ENCODE results near the gene SH3RF3. TPM values are rescaled to one million over a fixed set of nuclear protein-coding genes. Genes with fewer than 3 reads are reported as not detected.

Gene SH3RF3
- total and polyA plus RNA-seq, 4 donors: 2.9 to 9.7 (median 8.6) TPM

DNA sequence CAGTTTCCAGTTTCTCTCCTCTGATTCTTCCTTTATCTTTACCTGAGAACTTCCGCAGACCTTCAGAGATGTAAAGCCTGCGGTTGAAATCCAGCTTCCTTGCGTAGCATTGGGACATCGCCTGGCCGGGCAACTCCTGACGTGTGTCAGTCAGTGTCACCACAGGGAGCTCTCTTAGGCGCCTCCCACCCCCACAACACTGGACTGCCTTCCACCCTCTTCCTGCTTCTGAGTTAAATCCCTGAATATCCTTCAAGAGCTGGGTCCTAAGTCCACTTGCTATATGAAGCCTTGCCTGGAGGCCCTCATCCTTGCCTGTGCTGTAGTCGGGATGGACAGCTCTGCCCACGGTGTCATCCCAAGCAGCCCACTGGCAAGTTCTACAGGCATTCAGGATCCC lies 305.3 kb downstream of the SH3RF3 start:
- ATAC-seq (ENCODE audit: insufficient read depth, low FRiP score) (no peak), DNase-seq (no peak)
- Histone ChIP-seq H3K27me3 (ENCODE audit: control insufficient read depth in 3 of 3, insufficient read depth in 3 of 3, low read length in 2 of 3) (no peaks in the 10 kb centered on the region), H3K9me3 (ENCODE audit: control insufficient read depth in 4 of 4, insufficient read depth in 3 of 4, low read length in 3 of 4) (peaks cover 0 to 1% (median 0%) of the 10 kb centered on the region in 4 donors), H3K9ac (ENCODE audit: insufficient read depth in 1 of 2, low read length in 2 of 2) (no peak overlapping the region), H3K36me3 (ENCODE audit: control insufficient read depth in 4 of 4, insufficient read depth in 4 of 4, low read length in 4 of 4) (peaks cover 0 to 5% (median 2%) of the 10 kb centered on the region in 4 donors), H3K27ac (ENCODE audit: low read depth in 1 of 2, low read length in 1 of 2) (no peak overlapping the region), H3K4me3 (no peak overlapping the region), H3K4me1 (ENCODE audit: control insufficient read depth in 5 of 5, insufficient read depth in 5 of 5, low read length in 5 of 5) (peaks cover 0 to 7% (median 7%) of the 10 kb centered on the region in 5 donors)
- 90 to 96% methylated on average over 9 of the region's 9 CpGs for WGBS, 2 donors
- TF ChIP-seq, protein P1, sequence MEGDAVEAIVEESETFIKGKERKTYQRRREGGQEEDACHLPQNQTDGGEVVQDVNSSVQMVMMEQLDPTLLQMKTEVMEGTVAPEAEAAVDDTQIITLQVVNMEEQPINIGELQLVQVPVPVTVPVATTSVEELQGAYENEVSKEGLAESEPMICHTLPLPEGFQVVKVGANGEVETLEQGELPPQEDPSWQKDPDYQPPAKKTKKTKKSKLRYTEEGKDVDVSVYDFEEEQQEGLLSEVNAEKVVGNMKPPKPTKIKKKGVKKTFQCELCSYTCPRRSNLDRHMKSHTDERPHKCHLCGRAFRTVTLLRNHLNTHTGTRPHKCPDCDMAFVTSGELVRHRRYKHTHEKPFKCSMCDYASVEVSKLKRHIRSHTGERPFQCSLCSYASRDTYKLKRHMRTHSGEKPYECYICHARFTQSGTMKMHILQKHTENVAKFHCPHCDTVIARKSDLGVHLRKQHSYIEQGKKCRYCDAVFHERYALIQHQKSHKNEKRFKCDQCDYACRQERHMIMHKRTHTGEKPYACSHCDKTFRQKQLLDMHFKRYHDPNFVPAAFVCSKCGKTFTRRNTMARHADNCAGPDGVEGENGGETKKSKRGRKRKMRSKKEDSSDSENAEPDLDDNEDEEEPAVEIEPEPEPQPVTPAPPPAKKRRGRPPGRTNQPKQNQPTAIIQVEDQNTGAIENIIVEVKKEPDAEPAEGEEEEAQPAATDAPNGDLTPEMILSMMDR (IDR thresholded peaks at IDR 0.05; ENCODE audit: control extremely low read depth, extremely low read depth): no peak

DNA sequence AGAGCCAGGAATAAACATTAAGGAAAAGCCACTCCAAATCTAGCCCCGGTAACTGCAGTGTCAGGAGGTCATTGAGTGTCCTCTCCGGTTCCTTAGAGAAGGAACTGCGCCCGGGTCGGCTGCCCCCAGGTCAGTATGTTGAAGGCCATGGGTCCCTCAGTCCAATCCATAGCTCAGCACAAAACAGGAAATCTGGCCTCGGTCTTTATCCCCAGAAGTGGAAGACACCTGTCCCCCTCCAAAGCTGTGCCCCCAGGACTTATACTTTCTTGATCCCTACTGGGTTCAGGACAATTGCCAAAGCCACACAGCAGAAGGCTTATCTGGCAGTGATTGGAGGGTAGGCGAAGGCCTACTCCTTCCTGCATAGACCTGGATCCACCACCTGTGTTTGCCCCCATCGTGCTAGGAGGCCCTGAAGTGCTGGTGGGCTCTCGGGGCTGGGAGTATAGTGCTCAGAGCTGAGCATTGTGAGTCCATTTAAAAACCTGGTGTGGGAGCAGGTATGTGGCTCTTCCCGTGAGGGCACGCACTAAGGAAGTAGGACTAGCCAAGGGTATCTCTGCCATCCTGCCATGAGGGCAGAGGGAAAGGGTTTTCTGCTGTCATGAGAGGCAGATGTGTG lies 306.2 kb downstream of the SH3RF3 start:
- Histone ChIP-seq H3K27me3 (ENCODE audit: control insufficient read depth in 3 of 3, insufficient read depth in 3 of 3, low read length in 2 of 3) (no peaks in the 10 kb centered on the region), H3K36me3 (ENCODE audit: control insufficient read depth in 4 of 4, insufficient read depth in 4 of 4, low read length in 4 of 4) (peaks cover 0 to 5% (median 2%) of the 10 kb centered on the region in 4 donors), H3K27ac (ENCODE audit: low read depth in 1 of 2, low read length in 1 of 2) (no peak overlapping the region), H3K9me3 (ENCODE audit: control insufficient read depth in 4 of 4, insufficient read depth in 3 of 4, low read length in 3 of 4) (peaks cover 0 to 1% (median 0%) of the 10 kb centered on the region in 4 donors), H3K4me3 (no peak overlapping the region), H3K9ac (ENCODE audit: insufficient read depth in 1 of 2, low read length in 2 of 2) (no peak overlapping the region), H3K4me1 (ENCODE audit: control insufficient read depth in 5 of 5, insufficient read depth in 5 of 5, low read length in 5 of 5) (peaks cover 0 to 7% (median 7%) of the 10 kb centered on the region in 5 donors)
- WGBS, 2 donors: 94 to 96% methylated on average over 11 of the region's 11 CpGs
- no peak for ATAC-seq (ENCODE audit: insufficient read depth, low FRiP score)
- no peak for DNase-seq
- TF ChIP-seq, protein P1 (IDR thresholded peaks at IDR 0.05; ENCODE audit: control extremely low read depth, extremely low read depth): no peak

DNA sequence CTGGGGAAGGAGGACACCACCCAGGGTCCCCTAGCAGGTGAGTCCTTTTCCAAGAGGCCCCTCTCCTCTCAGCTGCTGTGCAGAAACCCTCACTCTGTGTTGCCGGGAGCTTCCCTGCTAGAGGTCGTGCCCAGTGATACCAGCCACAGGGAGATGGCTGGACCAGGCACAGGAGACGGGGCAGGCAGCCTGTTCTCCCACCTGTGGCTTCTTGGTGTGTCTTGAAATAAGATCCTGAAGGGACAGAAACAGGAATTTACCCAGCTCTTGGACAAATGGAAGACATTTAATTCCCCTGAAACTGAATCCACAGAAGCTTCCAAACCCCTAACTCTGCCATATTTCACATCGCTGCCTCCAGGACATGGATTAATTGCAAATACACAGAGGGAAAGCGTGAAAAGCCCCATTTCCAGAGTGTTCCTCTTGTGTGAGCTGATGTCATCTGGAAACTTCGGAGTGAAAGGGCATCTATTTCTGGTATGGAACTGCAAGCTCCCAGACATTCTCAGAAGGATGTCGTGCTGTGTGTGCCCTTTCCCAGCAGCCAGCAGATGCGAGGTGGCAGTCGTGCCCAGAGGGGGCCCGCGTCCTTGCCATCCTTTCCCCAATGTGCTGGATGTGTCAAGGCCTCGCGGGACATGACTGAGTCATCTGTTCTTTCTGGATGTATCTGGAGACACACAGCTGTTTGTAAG lies 307.0 kb downstream of the SH3RF3 start:
- peak overlapping the region in 1 of 2 donors; percentile 68 for H3K27ac ChIP-seq (ENCODE audit: low read depth in 1 of 2, low read length in 1 of 2)
- WGBS, 2 donors: 88 to 93% methylated on average over 13 of the region's 13 CpGs
- H3K27me3 ChIP-seq (ENCODE audit: control insufficient read depth in 3 of 3, insufficient read depth in 3 of 3, low read length in 2 of 3): no peaks in the 10 kb centered on the region
- no peak for DNase-seq
- H3K9ac ChIP-seq (ENCODE audit: insufficient read depth in 1 of 2, low read length in 2 of 2): no peak overlapping the region
- peaks cover 0 to 3% (median 0%) of the 10 kb centered on the region in 4 donors for H3K9me3 ChIP-seq (ENCODE audit: control insufficient read depth in 4 of 4, insufficient read depth in 3 of 4, low read length in 3 of 4)
- peaks cover 0 to 5% (median 5%) of the 10 kb centered on the region in 4 donors for H3K36me3 ChIP-seq (ENCODE audit: control insufficient read depth in 4 of 4, insufficient read depth in 4 of 4, low read length in 4 of 4)
- no peak overlapping the region for H3K4me3 ChIP-seq
- H3K4me1 ChIP-seq (ENCODE audit: control insufficient read depth in 5 of 5, insufficient read depth in 5 of 5, low read length in 5 of 5): peaks cover 0 to 7% (median 7%) of the 10 kb centered on the region in 5 donors
- no peak for ATAC-seq (ENCODE audit: insufficient read depth, low FRiP score)
- TF ChIP-seq, protein P1 (IDR thresholded peaks at IDR 0.05; ENCODE audit: control extremely low read depth, extremely low read depth): no peak

All from lung (tissue), 12 donors.